Stimulated activated CD8-positive, alpha-beta memory T cell treated with anti-CD3 and anti-CD28 coated beads, Interleukin-4, amount 100 ng/mL, for 24 hours (primary cell): Measurements from ENCODE around the gene SPECC1.
"Not testable (repeated sequence)": the region's sequence is repeated elsewhere in the genome, so short reads cannot be mapped to it uniquely, and the experiment has no call there.

Experiments
- DNase-seq: peaks from one replicate; pipeline ENCODE4 v3.0.0-alpha.2; 2020; ENCODE audit warnings: low read depth

The SPECC1 gene

GRCh38 chr17:20010099-20010863 is 1.1 kb downstream of the SPECC1 start:
- no peak for DNase-seq

GRCh38 chr17:20010936-20011335 is 1.8 kb downstream of the SPECC1 start:
- no peak for DNase-seq

DNA sequence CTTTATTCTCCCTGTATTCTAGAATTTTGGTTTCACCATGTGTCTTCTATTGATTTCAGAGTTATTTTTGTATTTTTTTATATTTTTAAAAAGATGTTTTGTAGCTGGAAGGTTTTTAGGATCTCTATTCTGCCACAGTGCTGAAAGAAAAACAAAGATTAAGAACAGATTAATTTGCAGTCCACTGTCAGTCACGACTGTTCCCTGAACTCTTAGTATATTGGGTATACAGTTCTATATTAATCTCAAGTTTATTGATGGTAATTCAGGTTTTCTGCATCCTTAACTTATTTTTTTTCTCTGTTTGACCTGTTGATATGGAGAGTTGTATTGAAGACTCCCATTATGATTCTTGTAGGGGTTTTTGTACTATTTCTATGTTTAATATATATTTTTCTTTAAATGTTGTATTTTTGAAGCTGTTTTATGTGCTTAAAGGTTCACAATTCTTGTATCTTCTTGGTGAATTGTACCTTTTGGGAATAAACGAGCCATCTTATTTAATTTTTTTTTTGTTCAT is 2.9 kb downstream of the SPECC1 start:
- DNase-seq, result no peak

DNA sequence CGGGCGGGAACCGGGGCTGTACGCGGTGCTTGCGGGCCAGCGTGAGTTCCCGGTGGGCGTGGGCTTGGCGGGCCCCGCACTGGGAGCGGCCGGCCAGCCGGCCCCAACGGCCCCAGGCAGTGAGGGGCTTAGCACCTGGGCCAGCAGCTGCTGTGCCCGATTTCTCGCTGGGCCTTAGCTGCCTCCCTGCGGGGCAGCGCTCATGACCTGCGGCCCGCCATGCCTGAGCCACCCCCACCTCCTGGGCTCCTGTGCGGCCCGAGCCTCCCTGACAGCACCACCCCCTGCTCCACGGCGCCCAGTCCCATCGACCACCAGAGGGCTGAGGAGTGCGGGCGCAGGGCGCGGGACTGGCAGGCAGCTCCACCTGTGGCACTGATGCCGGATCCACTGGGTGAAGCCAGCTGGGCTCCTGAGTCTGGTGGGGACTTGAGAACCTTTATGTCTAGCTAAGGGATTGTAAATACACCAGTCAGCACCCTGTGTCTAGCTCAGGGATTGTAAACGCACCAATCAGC is 7.4 kb downstream of the SPECC1 start:
- DNase-seq, result not testable (repeated sequence)

- no peak for DNase-seq
Measured at GRCh38 chr17:20022701-20023100, 13.5 kb downstream of the SPECC1 start.

DNA sequence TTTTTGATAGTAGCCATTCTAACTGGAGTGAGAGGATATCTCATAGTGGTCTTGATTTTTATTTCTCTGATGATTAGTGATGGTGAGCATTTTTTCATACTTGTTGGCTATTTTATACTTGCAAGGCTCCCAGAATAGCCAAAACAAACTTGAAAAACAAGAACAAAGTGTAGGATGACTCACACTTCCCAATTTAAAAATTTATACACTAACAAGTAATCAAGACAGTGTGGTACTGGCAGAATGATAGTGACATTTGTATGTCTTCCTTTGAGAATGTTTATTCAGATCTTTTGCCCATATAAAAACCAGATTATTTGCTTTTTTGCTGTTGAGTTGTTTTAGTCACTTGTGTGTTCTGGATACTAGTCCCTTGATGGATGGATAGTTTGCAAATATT is 17.8 kb downstream of the SPECC1 start:
- no peak for DNase-seq

DNA sequence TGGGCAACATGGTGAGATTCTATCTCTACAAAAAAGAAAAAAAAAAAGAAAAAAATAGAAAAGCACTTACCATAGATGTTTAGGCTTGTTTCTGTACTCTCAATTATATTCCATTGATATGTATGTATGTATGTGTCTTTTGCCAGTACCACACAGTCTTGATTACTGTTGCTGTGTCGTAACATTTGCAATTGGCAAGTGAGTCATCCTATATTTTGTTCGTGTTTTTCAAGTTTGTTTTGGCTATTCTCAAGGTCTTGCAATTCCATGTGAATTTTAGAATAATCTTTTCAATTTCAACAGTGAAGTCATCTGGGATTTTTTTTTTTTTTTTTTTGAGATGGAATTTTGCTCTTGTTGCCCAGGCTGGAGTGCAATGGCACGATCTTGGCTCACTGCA is 19.3 kb downstream of the SPECC1 start:
- DNase-seq, result no peak

DNA sequence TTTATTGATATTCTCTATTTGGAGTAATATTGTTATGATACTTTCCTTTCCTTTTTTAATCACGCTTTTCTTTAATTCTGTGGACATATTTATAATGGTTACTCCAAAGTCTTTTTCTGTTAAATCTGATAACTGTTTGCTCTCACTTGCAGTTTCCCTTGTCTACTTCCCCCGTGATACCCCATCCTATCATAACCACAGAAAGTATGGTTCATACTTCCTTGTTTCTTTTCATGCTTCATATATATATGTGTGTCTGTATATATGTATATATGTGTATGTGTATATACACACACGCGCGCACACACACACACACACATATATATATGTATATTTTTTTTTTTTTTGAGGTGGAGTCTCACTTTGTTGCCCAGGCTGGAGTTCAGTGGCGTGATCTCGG is 23.5 kb downstream of the SPECC1 start:
- no peak for DNase-seq

GRCh38 chr17:20033415-20033814 is 24.3 kb downstream of the SPECC1 start:
- DNase-seq, result no peak

- DNase-seq, result no peak
Measured at GRCh38 chr17:20035501-20035900, 26.3 kb downstream of the SPECC1 start.

- DNase-seq, result not testable (repeated sequence)
Measured at GRCh38 chr17:20037286-20037685, 28.1 kb downstream of the SPECC1 start.

- no peak for DNase-seq
Measured at GRCh38 chr17:20039037-20039436, 29.9 kb downstream of the SPECC1 start.

GRCh38 chr17:20040216-20040615 is 31.1 kb downstream of the SPECC1 start:
- DNase-seq, result no peak

- no peak for DNase-seq
Measured at GRCh38 chr17:20043021-20043420, 33.9 kb downstream of the SPECC1 start.

DNA sequence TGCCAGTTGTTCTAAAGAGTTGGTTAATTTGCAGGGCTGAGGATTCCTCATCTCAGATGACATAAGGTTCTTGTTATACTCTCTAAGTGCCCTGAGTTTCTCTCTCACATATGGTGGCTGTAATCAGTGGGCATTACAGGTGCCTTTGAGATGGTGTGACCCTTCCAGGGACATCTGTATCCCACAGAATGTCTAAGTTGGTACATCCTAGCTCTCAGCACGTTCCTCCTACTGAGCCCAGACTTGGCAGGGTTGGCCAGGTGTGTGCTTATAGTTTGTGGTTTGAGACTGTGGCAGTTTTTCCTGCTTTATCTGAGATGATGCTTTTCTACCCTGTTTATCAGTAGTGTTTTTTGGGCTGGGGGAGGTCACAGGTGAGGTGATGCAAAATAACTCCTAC is 36.3 kb downstream of the SPECC1 start:
- no peak for DNase-seq

DNA sequence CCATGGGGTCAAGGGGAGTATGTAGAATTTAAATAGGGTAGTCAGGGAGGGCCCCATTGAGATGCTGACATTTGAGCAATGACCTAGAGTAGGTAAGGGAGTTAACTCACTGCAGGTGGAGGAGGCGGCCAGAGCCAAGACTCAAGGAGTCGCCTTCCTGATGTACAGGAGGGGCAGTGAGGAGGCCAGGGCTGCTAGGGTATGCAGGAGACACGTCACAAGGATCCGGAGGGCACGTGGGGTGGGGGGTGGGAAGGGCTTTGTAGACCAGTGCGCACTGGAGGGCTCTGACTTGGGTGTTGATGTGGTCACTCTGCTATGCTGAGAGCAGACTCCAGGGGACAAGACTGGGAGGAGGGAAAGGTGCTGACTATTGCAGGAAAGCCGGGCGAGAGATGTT is 37.5 kb downstream of the SPECC1 start:
- no peak for DNase-seq

DNA sequence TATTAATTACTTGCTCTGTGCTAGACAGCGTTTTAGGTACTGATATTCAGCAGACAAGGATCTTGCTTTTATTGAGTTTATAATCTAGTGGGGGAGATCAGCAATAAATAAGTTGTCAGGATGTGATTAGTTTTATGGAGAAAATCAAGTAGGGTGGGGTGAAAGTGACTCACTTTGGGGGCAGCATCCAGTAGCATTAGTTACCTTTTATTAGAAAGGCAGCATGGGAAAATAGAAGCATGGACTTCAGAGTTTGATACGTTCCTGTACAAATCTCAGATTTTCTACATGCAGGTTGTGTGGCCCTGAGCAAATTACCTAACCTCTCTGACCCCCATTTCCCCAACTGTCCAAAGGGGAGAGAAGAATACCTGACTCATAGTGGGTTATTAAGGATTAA is 42.5 kb downstream of the SPECC1 start:
- DNase-seq, result no peak

- no peak for DNase-seq
Measured at GRCh38 chr17:20053361-20053964, 44.3 kb downstream of the SPECC1 start.

GRCh38 chr17:20059728-20060188 is 50.6 kb downstream of the SPECC1 start:
- DNase-seq, result no peak

GRCh38 chr17:20063665-20064648 is 54.8 kb downstream of the SPECC1 start:
- DNase-seq, result no peak

GRCh38 chr17:20066253-20066652 is 57.1 kb downstream of the SPECC1 start:
- DNase-seq, result no peak

- DNase-seq, result no peak
Measured at GRCh38 chr17:20067711-20068110, 58.6 kb downstream of the SPECC1 start.
